Keratinocyte (primary cell): ENCODE results near the gene PRR36.

Source experiments
- CTCF ChIP-seq, 3 experiments: IDR thresholded peaks in 1 of 3; conservative IDR thresholded peaks in 1 of 3; optimal IDR thresholded peaks in 1 of 3; 2 replicates in 2 of 3; 3 replicates in 1 of 3; pipeline versions ENCODE3 to v1.5.1; 2011; ENCODE audit warnings: low read length in 3 of 3, mild to moderate bottlenecking in 3 of 3, moderate library complexity in 2 of 3, control low read depth in 1 of 3, inconsistent platforms in 1 of 3; ENCODE audit not compliant: insufficient read depth in 2 of 3; ENCODE audit errors: extremely low read depth in 1 of 3
- EZH2 ChIP-seq: IDR thresholded peaks from one replicate; pipeline ENCODE4 v1.6.1; 2012; ENCODE audit warnings: inconsistent platforms, mild to moderate bottlenecking, low read length, moderate library complexity

- TF ChIP-seq CTCF (optimal IDR thresholded peaks at IDR 0.05 in 1 of 3, IDR thresholded peaks at IDR 0.05 in 1 of 3, conservative IDR thresholded peaks at IDR 0.05 in 1 of 3; ENCODE audit: extremely low read depth in 1 of 3, insufficient read depth in 2 of 3, low read length in 3 of 3) (no peak), EZH2 (no peak)
Observed at GRCh38 chr19:7919610-7920518, 45.7 kb upstream of the PRR36 start, which contains the start of gene SNAPC2.
